ENCODE measurements around the gene COQ8A. TPM values are rescaled to one million over a fixed set of nuclear protein-coding genes. Genes with fewer than 3 reads are reported as not detected.

The COQ8A gene
- total and polyA plus RNA-seq, 10 of the 15 experiments (the other 5 are each of a cell fraction or from before 2014, with no cell fraction given) = 0.72 to 24.8 (median 12.1) TPM

DNA sequence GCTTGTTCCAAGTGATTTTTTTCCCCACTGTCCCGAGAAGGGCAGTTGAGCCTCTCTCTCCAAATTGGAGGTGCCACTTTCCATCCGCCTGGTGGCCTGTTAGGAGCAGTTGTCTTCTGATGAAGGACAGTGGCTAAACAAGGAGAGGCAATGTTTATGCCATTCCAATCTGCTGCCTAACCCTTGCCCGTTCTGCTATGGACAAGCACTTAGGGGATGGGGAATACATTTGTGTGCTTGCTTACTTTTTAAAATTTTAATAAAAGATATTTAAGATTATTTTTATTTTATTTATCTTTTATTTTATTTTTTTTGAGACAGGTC, 12.0 kb downstream of the COQ8A start:
- POLR2A ChIA-PET = interaction anchor here (0.6 kb wide), 1 partner anchor 10 kb away, joined by 3 read pairs; no protein-coding TSS in a partner anchor
- intact Hi-C loops (cut with micrococcal nuclease; ENCODE audit: unreplicated experiment) (no loop called here), in situ Hi-C loops (cut with MboI) (no loop called here)
- no peaks in the 10 kb centered on the region; the same call in 2 of the 3 replicates for H3K9me3 ChIP-seq (replicated peaks; ENCODE audit: control insufficient read depth, insufficient read depth, low read length)
- no peaks in the 10 kb centered on the region for H3K27me3 ChIP-seq (replicated peaks in 1 of 2; ENCODE audit: control insufficient read depth in 2 of 2, insufficient read depth in 2 of 2, low read length in 1 of 2)
- no peak overlapping the region for H3K4me3 ChIP-seq
- no peak for ATAC-seq
- no peak overlapping the region for H3K4me2 ChIP-seq (ENCODE audit: control insufficient read depth, insufficient read depth)
- CTCF ChIA-PET = no interaction called here
- SMC1A ChIA-PET (ENCODE audit: uncharacterized antibody, unreplicated experiment) = no interaction called here
- no peaks in the 10 kb centered on the region for H3K79me2 ChIP-seq (ENCODE audit: control insufficient read depth, insufficient read depth, low read length)
- no peak for FAIRE-seq
- H3K9ac ChIP-seq (ENCODE audit: control insufficient read depth, insufficient read depth, low read length) = no peak overlapping the region
- DNase-seq (ENCODE audit: low read depth, low spot score) = no peak
- RAD21 ChIA-PET (ENCODE audit: unreplicated experiment) = no interaction called here
- H2AFZ ChIP-seq (ENCODE audit: control insufficient read depth, low read depth, low read length) = no peak overlapping the region
- H4K20me1 ChIP-seq (ENCODE audit: control insufficient read depth, insufficient read depth) = no peaks in the 10 kb centered on the region
- WGBS (ENCODE audit: insufficient coverage, insufficient replicate concordance, low lambda C conversion rate, missing lambda C conversion rate) = 80% methylated on average over 3 of the region's 3 CpGs
- H3K36me3 ChIP-seq (ENCODE audit: control insufficient read depth in 2 of 2, insufficient read depth in 2 of 2, low read length in 1 of 2) = no peaks in the 10 kb centered on the region
- no TSS peak for BruUV-seq (replicated peaks)
- no peaks in the 10 kb centered on the region for H3K4me1 ChIP-seq (ENCODE audit: control insufficient read depth, insufficient read depth, low read length)
- H3K27ac ChIP-seq (ENCODE audit: control insufficient read depth, insufficient read depth) = no peak overlapping the region
- TF ChIP-seq ESRRA (IDR thresholded peaks at IDR 0.05; ENCODE audit: low read length) (no peak), CTCF (IDR thresholded peaks at IDR 0.05 in 2 of 3, conservative IDR thresholded peaks at IDR 0.05 in 1 of 3; ENCODE audit: control insufficient read depth in 2 of 3, extremely low read depth in 1 of 3, insufficient read depth in 1 of 3, low read depth in 3 of 3, low read length in 3 of 3) (no peak), REST (IDR thresholded peaks at IDR 0.05; ENCODE audit: low read depth, low read length) (no peak), HDAC6 (IDR thresholded peaks at IDR 0.05; ENCODE audit: unreplicated experiment) (no peak), CBX5 (IDR thresholded peaks at IDR 0.05; ENCODE audit: low read depth) (no peak), ZNF217 (IDR thresholded peaks at IDR 0.05) (no peak), ZBTB40 (IDR thresholded peaks at IDR 0.05; ENCODE audit: borderline replicate concordance) (no peak), CBFB (IDR thresholded peaks at IDR 0.05; ENCODE audit: low read depth) (no peak), RFX5 (IDR thresholded peaks at IDR 0.05; ENCODE audit: low read depth, low read length) (no peak), STAT3 (IDR thresholded peaks at IDR 0.05; ENCODE audit: low read depth, low read length) (no peak), EED (IDR thresholded peaks at IDR 0.05; ENCODE audit: low read depth) (no peak)
- TF ChIP-seq, protein P1, sequence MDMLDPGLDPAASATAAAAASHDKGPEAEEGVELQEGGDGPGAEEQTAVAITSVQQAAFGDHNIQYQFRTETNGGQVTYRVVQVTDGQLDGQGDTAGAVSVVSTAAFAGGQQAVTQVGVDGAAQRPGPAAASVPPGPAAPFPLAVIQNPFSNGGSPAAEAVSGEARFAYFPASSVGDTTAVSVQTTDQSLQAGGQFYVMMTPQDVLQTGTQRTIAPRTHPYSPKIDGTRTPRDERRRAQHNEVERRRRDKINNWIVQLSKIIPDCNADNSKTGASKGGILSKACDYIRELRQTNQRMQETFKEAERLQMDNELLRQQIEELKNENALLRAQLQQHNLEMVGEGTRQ (IDR thresholded peaks at IDR 0.05; ENCODE audit: borderline replicate concordance, low read depth, low read length) = no peak
- TF ChIP-seq, protein P2, sequence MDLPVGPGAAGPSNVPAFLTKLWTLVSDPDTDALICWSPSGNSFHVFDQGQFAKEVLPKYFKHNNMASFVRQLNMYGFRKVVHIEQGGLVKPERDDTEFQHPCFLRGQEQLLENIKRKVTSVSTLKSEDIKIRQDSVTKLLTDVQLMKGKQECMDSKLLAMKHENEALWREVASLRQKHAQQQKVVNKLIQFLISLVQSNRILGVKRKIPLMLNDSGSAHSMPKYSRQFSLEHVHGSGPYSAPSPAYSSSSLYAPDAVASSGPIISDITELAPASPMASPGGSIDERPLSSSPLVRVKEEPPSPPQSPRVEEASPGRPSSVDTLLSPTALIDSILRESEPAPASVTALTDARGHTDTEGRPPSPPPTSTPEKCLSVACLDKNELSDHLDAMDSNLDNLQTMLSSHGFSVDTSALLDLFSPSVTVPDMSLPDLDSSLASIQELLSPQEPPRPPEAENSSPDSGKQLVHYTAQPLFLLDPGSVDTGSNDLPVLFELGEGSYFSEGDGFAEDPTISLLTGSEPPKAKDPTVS (IDR thresholded peaks at IDR 0.05; ENCODE audit: low read depth, low read length) = no peak

Data from GM12878 (cell line).